Measurements from ENCODE around the gene NOX1. TPM values are rescaled to one million over a fixed set of nuclear protein-coding genes. Genes with fewer than 3 reads are reported as not detected.

Gene NOX1
- total RNA-seq, 2 donors from 2014 or later, result 0.14 to 0.62 TPM

- H3K27me3 ChIP-seq (replicated peaks; ENCODE audit: insufficient read depth), result no peaks in the 10 kb centered on the region
- 100% methylated on average over 1 of the region's 2 CpGs for WGBS
- H3K36me3 ChIP-seq, result no peaks in the 10 kb centered on the region
- DNase-seq (ENCODE audit: low spot score), result no peak
- no peak overlapping the region for H3K4me3 ChIP-seq
- H3K4me1 ChIP-seq (replicated peaks), result no peaks in the 10 kb centered on the region
- intact Hi-C loops (cut with DNase I), result no loop called here
- H3K9me3 ChIP-seq, result no peaks in the 10 kb centered on the region
- TF ChIP-seq CTCF (IDR thresholded peaks at IDR 0.05), result no peak
- no peak for TF ChIP-seq POLR2A (IDR thresholded peaks at IDR 0.05)
- no peak for TF ChIP-seq POLR2AphosphoS5 (IDR thresholded peaks at IDR 0.05)
- H3K27ac ChIP-seq, result no peak overlapping the region
Observed at GRCh38 chrX:100904433-100904832, 30.3 kb upstream of the NOX1 start.

DNA sequence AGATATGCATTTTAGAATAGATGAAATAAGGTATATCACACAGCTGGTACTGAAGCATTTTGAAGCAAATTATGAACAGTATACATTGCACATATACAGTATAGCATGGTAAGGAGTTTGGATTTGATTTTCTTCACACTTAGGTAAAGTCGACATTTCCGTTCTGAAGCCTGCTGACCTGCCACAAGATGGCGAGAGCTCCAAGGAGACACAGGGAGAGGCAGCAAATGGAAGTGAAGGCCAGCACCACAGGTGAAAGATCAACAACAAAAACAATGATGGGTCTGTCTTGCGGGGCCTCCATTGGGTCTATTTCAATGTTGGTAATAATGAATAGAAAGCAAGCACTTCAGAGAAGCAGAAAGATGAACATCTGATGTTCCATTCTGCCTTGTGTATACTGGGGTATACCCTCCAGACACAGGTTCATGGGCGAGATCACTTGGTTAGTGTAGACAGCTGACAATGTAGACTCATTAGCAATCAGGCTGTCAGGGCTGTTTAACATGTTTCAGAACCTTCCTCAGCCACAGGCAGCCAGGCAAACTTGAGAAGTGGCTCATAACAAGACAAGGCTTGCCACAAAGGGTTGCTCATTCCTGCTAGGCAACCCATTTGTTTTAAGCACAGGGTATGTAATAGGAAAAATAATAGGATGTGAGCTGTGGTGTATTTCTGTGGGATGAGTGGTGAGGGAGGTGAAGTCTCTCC, 21.4 kb upstream of the NOX1 start:
- Histone ChIP-seq H3K4me3 (no peak overlapping the region), H3K4me1 (replicated peaks) (no peaks in the 10 kb centered on the region), H3K27ac (no peak overlapping the region), H3K27me3 (replicated peaks; ENCODE audit: insufficient read depth) (no peaks in the 10 kb centered on the region), H3K9me3 (no peaks in the 10 kb centered on the region), H3K36me3 (no peaks in the 10 kb centered on the region)
- DNase-seq (ENCODE audit: low spot score), result no peak
- intact Hi-C loops (cut with DNase I), result loop anchor here (10.0 kb wide), 1 partner anchor 309 kb away; no protein-coding TSS in a partner anchor
- TF ChIP-seq CTCF (IDR thresholded peaks at IDR 0.05) (peak in 2 of 4 experiments; percentile 26 to 34), POLR2AphosphoS5 (IDR thresholded peaks at IDR 0.05) (no peak), POLR2A (IDR thresholded peaks at IDR 0.05) (no peak)
- 34% methylated on average over 5 of the region's 5 CpGs for WGBS

DNA sequence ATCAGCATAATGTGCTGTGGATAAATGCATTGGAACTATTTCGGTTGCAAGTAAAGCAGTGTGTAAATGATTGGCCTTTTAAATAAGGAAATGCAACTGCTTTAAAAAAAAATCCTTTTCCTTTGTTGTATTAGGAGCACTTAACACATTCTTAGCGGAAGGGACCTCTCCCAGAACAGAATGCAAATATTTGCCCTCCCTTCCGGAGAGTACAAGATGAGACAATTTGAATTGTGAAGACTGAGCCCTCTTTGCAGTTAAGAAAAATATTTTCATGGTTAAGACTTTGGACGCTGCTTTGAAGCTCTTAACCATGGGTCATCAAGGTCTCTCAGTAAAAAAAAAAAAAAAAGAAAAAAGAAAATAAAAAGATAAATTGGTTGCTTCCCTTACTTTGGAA, 9.5 kb upstream of the NOX1 start:
- 24% methylated on average over 4 of the region's 4 CpGs for WGBS
- intact Hi-C loops (cut with DNase I), result no loop called here
- no peak for DNase-seq (ENCODE audit: low spot score)
- H3K9me3 ChIP-seq, result no peaks in the 10 kb centered on the region
- no peak overlapping the region for H3K4me3 ChIP-seq
- H3K27ac ChIP-seq, result no peak overlapping the region
- TF ChIP-seq CTCF (IDR thresholded peaks at IDR 0.05), result no peak
- TF ChIP-seq POLR2A (IDR thresholded peaks at IDR 0.05), result no peak
- TF ChIP-seq POLR2AphosphoS5 (IDR thresholded peaks at IDR 0.05), result no peak
- no peaks in the 10 kb centered on the region for H3K36me3 ChIP-seq
- no peaks in the 10 kb centered on the region for H3K27me3 ChIP-seq (replicated peaks; ENCODE audit: insufficient read depth)
- no peaks in the 10 kb centered on the region for H3K4me1 ChIP-seq (replicated peaks)

DNA sequence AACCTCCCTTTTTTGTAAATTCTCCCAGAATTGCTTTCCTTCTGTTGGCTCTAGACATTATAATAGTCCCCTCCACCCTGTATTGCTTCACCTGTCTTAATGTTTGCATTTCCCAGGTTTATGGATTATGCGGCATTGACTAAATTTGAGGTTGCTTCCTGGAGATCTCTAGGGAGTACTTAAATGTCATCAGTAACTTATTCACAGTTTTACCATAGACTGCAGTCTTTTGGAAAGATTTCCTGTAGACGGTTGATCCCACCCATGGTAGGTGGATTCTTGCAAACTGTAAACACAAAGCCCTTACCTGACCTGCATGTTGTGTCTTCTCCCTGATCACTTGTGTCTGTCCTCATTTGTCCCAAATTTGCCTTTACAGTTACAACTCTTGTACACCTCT, 6.2 kb upstream of the NOX1 start:
- no peak for DNase-seq (ENCODE audit: low spot score)
- TF ChIP-seq CTCF (IDR thresholded peaks at IDR 0.05) (no peak), POLR2AphosphoS5 (IDR thresholded peaks at IDR 0.05) (no peak), POLR2A (IDR thresholded peaks at IDR 0.05) (no peak)
- H3K4me1 ChIP-seq (replicated peaks), result no peaks in the 10 kb centered on the region
- no peaks in the 10 kb centered on the region for H3K36me3 ChIP-seq
- WGBS, result 52% methylated on average over 2 of the region's 2 CpGs
- no peak overlapping the region for H3K27ac ChIP-seq
- no peaks in the 10 kb centered on the region for H3K27me3 ChIP-seq (replicated peaks; ENCODE audit: insufficient read depth)
- intact Hi-C loops (cut with DNase I), result no loop called here
- no peak overlapping the region for H3K4me3 ChIP-seq
- H3K9me3 ChIP-seq, result no peaks in the 10 kb centered on the region
